ENCODE data around the gene C1QTNF6.

DNA sequence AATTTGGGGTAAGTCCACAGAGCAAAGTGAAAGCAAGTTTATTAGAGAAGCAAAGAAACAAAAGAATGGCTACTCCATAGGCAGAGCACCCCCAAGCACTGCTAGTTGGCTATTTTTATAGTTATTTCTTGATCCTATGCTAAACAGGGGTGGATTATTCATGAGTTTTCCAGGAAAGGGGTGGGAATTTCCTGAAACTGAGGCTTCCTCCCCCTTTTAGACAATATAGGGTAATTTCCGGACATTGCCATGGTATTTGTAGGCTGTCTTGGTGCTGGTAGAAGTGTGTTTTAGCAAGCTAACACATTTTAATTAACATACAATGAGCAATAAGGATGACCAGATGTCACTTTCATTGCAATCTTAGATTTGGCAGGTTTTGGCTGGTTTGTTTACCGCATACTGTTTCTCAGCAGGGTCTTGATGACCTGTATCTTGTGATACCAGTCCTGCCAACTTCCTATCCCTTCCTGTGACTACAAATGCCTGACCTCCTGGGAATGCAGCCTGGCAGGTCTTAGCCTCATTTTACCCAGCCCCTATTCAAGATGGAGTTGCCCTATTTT lies 937 bp upstream of the C1QTNF6 start:
- TF ChIP-seq, protein P1, sequence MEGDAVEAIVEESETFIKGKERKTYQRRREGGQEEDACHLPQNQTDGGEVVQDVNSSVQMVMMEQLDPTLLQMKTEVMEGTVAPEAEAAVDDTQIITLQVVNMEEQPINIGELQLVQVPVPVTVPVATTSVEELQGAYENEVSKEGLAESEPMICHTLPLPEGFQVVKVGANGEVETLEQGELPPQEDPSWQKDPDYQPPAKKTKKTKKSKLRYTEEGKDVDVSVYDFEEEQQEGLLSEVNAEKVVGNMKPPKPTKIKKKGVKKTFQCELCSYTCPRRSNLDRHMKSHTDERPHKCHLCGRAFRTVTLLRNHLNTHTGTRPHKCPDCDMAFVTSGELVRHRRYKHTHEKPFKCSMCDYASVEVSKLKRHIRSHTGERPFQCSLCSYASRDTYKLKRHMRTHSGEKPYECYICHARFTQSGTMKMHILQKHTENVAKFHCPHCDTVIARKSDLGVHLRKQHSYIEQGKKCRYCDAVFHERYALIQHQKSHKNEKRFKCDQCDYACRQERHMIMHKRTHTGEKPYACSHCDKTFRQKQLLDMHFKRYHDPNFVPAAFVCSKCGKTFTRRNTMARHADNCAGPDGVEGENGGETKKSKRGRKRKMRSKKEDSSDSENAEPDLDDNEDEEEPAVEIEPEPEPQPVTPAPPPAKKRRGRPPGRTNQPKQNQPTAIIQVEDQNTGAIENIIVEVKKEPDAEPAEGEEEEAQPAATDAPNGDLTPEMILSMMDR (IDR thresholded peaks at IDR 0.05) = no peak
- no peak for TF ChIP-seq POLR2A (IDR thresholded peaks at IDR 0.05)

Data from testis (tissue), 2 donors.